ENCODE measurements around the gene GYS1.

GYS1 gene

DNA sequence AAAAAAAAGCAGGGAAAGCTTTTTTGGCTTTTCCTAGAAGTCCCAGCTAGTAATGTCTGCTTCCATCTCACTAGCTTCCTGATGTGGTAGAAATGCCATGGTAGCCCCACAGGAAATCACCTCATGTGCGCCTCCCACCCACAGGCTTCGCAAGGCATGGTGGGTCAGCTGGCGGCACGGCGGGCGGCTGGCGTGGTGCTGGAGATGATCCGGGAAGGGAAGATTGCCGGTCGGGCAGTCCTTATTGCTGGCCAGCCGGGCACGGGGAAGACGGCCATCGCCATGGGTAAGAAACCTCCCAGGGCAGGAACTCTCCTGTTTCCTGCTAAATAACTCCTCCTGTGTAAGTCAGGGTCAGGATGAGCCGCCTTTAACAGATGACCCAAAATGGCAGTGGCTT is 11.0 kb upstream of the GYS1 start:
- H3K9me2 ChIP-seq (replicated peaks; ENCODE audit: insufficient read depth, low read length): no peaks in the 10 kb centered on the region
- no peak overlapping the region for H3K27ac ChIP-seq (ENCODE audit: low read depth, low read length)
- H3K9ac ChIP-seq (ENCODE audit: low read length): no peak overlapping the region
- H3K4me3 ChIP-seq (ENCODE audit: insufficient read depth, low read length, poor library complexity, severe bottlenecking): no peak overlapping the region
- no peaks in the 10 kb centered on the region for H4K20me1 ChIP-seq (ENCODE audit: low read depth, low read length)
- TF ChIP-seq, protein P1, sequence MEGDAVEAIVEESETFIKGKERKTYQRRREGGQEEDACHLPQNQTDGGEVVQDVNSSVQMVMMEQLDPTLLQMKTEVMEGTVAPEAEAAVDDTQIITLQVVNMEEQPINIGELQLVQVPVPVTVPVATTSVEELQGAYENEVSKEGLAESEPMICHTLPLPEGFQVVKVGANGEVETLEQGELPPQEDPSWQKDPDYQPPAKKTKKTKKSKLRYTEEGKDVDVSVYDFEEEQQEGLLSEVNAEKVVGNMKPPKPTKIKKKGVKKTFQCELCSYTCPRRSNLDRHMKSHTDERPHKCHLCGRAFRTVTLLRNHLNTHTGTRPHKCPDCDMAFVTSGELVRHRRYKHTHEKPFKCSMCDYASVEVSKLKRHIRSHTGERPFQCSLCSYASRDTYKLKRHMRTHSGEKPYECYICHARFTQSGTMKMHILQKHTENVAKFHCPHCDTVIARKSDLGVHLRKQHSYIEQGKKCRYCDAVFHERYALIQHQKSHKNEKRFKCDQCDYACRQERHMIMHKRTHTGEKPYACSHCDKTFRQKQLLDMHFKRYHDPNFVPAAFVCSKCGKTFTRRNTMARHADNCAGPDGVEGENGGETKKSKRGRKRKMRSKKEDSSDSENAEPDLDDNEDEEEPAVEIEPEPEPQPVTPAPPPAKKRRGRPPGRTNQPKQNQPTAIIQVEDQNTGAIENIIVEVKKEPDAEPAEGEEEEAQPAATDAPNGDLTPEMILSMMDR (IDR thresholded peaks at IDR 0.05; ENCODE audit: insufficient read depth, low read length, poor library complexity, severe bottlenecking): no peak
- no peak for TF ChIP-seq EZH2phosphoT487 (conservative IDR thresholded peaks at IDR 0.05; ENCODE audit: low read length)
- no peaks in the 10 kb centered on the region for H3F3A ChIP-seq (ENCODE audit: insufficient read depth)
- no peak overlapping the region for H2AFZ ChIP-seq (ENCODE audit: low read depth, low read length, severe bottlenecking)
- no peaks in the 10 kb centered on the region; the same call in 1 of the 2 replicates for H3K36me3 ChIP-seq (ENCODE audit: low read length)
- H3K9me3 ChIP-seq (ENCODE audit: insufficient read depth, low read length): no peaks in the 10 kb centered on the region
- no peak overlapping the region for H3K4me2 ChIP-seq (ENCODE audit: low read depth, low read length, poor library complexity, severe bottlenecking)
- no peaks in the 10 kb centered on the region for H3K27me3 ChIP-seq (ENCODE audit: low read length)
- 0 out of 2 replicates have a peak, but pooled peaks cover 4% of the 10 kb centered on the region for H3K79me2 ChIP-seq (ENCODE audit: insufficient read depth, low read length)

DNA sequence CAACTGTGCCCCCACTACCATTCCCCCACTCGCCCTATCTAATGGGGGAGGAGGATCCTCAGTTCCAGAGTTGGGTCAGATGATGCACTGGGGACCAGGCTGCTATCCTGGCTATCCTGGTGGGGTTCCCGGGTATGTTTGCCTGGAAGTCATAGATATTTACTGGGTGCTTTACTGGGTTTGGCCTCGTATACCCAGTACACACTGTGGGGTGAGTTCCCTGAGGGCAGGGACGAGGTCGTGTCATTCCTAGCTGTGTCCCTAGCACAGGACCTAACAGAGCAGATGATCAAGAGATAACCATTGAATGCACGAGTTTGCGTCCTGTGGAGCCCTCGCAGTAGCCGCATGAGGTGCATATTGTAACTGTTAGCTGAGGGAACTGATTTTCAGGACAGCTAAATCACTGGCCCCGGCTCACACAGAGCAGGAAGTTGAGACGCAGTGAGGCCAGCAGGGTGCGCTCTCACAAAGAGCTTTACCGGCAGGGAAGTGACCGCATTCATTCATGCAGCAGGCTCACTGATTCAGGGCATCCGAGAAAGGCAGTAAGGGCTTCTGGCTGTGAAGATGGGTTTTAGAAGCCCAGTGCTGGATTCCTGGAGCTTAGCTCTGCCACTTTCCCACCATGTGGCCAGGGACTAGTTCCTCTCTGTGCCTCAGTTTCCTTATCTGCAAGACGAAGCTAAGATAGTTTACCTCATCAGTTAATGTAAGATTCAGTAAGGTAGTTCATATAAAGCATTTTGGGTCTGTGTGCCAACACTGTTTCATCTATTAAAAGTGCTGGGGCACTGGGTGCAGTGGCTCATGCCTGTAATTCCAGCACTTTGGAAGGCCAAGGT is 6.6 kb upstream of the GYS1 start:
- no peaks in the 10 kb centered on the region for H3K27me3 ChIP-seq (ENCODE audit: low read length)
- no peaks in the 10 kb centered on the region for H3K9me2 ChIP-seq (replicated peaks; ENCODE audit: insufficient read depth, low read length)
- H3K79me2 ChIP-seq (ENCODE audit: insufficient read depth, low read length): peaks cover 30% of the 10 kb centered on the region
- no peak overlapping the region for H3K4me3 ChIP-seq (ENCODE audit: insufficient read depth, low read length, poor library complexity, severe bottlenecking)
- no peaks in the 10 kb centered on the region for H3K9me3 ChIP-seq (ENCODE audit: insufficient read depth, low read length)
- no peaks in the 10 kb centered on the region for H4K20me1 ChIP-seq (ENCODE audit: low read depth, low read length)
- H2AFZ ChIP-seq (ENCODE audit: low read depth, low read length, severe bottlenecking): no peak overlapping the region
- TF ChIP-seq, protein P1 (IDR thresholded peaks at IDR 0.05; ENCODE audit: insufficient read depth, low read length, poor library complexity, severe bottlenecking): peak; percentile 80
- TF ChIP-seq EZH2phosphoT487 (conservative IDR thresholded peaks at IDR 0.05; ENCODE audit: low read length): no peak
- no peak overlapping the region for H3K9ac ChIP-seq (ENCODE audit: low read length)
- no peak overlapping the region for H3K4me2 ChIP-seq (ENCODE audit: low read depth, low read length, poor library complexity, severe bottlenecking)
- no peaks in the 10 kb centered on the region; the same call in 1 of the 2 replicates for H3K36me3 ChIP-seq (ENCODE audit: low read length)
- no peaks in the 10 kb centered on the region for H3F3A ChIP-seq (ENCODE audit: insufficient read depth)
- H3K27ac ChIP-seq (ENCODE audit: low read depth, low read length): no peak overlapping the region

DNA sequence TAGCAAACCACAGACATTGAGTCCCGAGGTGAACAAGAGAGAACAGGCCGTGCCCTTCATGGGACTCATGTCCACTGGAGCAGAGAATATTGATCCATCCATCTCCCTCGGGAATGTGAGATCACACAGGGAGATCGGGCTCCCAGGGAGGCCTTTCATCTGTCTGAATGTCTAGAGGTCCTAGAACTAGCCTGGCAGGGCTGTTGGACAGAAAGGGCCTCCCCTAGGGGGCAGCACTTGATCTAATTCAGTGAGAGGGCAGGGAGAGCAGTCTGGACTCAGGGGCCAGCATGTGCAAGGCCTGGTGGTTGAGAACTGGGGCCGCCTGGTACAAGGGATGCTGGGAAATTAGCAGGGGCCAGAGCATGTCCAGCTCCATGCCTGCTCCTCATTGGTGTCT is 4.9 kb upstream of the GYS1 start:
- no peak overlapping the region for H3K4me3 ChIP-seq (ENCODE audit: insufficient read depth, low read length, poor library complexity, severe bottlenecking)
- no peaks in the 10 kb centered on the region for H3K36me3 ChIP-seq (ENCODE audit: low read length)
- H3F3A ChIP-seq (ENCODE audit: insufficient read depth): no peaks in the 10 kb centered on the region
- H3K79me2 ChIP-seq (ENCODE audit: insufficient read depth, low read length): peaks cover 41% of the 10 kb centered on the region
- no peak overlapping the region for H2AFZ ChIP-seq (ENCODE audit: low read depth, low read length, severe bottlenecking)
- no peak overlapping the region for H3K9ac ChIP-seq (ENCODE audit: low read length)
- H3K9me3 ChIP-seq (ENCODE audit: insufficient read depth, low read length): no peaks in the 10 kb centered on the region
- no peak overlapping the region for H3K4me2 ChIP-seq (ENCODE audit: low read depth, low read length, poor library complexity, severe bottlenecking)
- H3K27me3 ChIP-seq (ENCODE audit: low read length): no peaks in the 10 kb centered on the region
- no peaks in the 10 kb centered on the region for H3K9me2 ChIP-seq (replicated peaks; ENCODE audit: insufficient read depth, low read length)
- no peak for TF ChIP-seq EZH2phosphoT487 (conservative IDR thresholded peaks at IDR 0.05; ENCODE audit: low read length)
- TF ChIP-seq, protein P1 (IDR thresholded peaks at IDR 0.05; ENCODE audit: insufficient read depth, low read length, poor library complexity, severe bottlenecking): peak; percentile 43
- no peaks in the 10 kb centered on the region for H4K20me1 ChIP-seq (ENCODE audit: low read depth, low read length)
- no peak overlapping the region for H3K27ac ChIP-seq (ENCODE audit: low read depth, low read length)

Measured in SU-DHL-6 (cell line).